Astrocyte of the cerebellum (primary cell): ENCODE data around the gene PACS2.

Experiments used
- DNase-seq: peaks from one replicate; pipeline ENCODE4 v3.0.0-alpha.2; 2011; ENCODE audit warnings: low read depth
- H3K4me3 ChIP-seq: 2 replicates; pipeline ENCODE4 v1.5.1; 2011; ENCODE audit warnings: mild to moderate bottlenecking, low read depth, low read length, moderate library complexity
- CTCF ChIP-seq: IDR thresholded peaks from 2 replicates; pipeline ENCODE4 v1.5.1; 2012; ENCODE audit warnings: low read length, low read depth, moderate library complexity, mild to moderate bottlenecking; ENCODE audit errors: missing control alignments
- in situ Hi-C: cut with HindIII; loops from 2 replicates; pipeline ENCODE4 v1.10.0; 2017; ENCODE audit warnings: low sequenced_read_pairs

The PACS2 gene

GRCh38 chr14:105430565-105430964 is 116.0 kb downstream of the PACS2 start:
- no peak overlapping the region for H3K4me3 ChIP-seq
- in situ Hi-C loops: no loop called here
- peak; percentile 32 for DNase-seq
- TF ChIP-seq CTCF: no peak

- TF ChIP-seq CTCF: no peak
- DNase-seq: no peak
- in situ Hi-C loops: no loop called here
- H3K4me3 ChIP-seq: no peak overlapping the region
Measured at GRCh38 chr14:105431256-105431655, 116.7 kb downstream of the PACS2 start.

- no peak for DNase-seq
- H3K4me3 ChIP-seq: no peak overlapping the region
- no peak for TF ChIP-seq CTCF
- in situ Hi-C loops: no loop called here
Measured at GRCh38 chr14:105432657-105433056, 118.1 kb downstream of the PACS2 start.

- DNase-seq: no peak
Measured at GRCh38 chr14:105433161-105433605, 118.6 kb downstream of the PACS2 start.

GRCh38 chr14:105436402-105436801 is 121.9 kb downstream of the PACS2 start:
- no peak for TF ChIP-seq CTCF
- no peak overlapping the region for H3K4me3 ChIP-seq
- in situ Hi-C loops: no loop called here
- DNase-seq: no peak

More at GRCh38 chr14:105433161-105433605, 118.6 kb downstream of the PACS2 start:
- no peak overlapping the region for H3K4me3 ChIP-seq
- no peak for TF ChIP-seq CTCF
- in situ Hi-C loops: no loop called here

GRCh38 chr14:105436891-105437722 is 122.6 kb downstream of the PACS2 start:
- DNase-seq: no peak
- in situ Hi-C loops: no loop called here
- TF ChIP-seq CTCF: no peak
- H3K4me3 ChIP-seq: no peak overlapping the region
